ENCODE measurements around the gene KLK3.
"Not testable (repeated sequence)": the region's sequence is repeated elsewhere in the genome, so short reads cannot be mapped to it uniquely, and the experiment has no call there.

KLK3 gene

DNA sequence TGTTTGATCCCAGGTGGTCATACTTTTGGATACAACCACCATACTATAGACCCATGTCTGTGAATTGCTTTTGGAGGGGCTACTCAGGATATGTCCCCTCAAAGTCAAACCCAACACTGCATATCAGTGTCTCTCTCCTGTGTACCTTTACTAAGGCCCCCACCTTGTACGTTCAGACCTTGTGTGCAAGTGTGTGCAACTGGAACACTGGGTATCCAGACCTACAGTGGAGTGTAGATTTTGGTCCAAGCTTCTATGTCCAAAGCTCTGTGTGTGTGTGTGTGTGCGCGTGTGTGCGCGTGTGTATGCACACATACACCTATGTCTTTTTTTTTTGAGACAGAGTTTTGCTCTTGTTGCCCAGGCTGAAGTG, 36.5 kb downstream of the KLK3 start:
- TF ChIP-seq, protein P1, sequence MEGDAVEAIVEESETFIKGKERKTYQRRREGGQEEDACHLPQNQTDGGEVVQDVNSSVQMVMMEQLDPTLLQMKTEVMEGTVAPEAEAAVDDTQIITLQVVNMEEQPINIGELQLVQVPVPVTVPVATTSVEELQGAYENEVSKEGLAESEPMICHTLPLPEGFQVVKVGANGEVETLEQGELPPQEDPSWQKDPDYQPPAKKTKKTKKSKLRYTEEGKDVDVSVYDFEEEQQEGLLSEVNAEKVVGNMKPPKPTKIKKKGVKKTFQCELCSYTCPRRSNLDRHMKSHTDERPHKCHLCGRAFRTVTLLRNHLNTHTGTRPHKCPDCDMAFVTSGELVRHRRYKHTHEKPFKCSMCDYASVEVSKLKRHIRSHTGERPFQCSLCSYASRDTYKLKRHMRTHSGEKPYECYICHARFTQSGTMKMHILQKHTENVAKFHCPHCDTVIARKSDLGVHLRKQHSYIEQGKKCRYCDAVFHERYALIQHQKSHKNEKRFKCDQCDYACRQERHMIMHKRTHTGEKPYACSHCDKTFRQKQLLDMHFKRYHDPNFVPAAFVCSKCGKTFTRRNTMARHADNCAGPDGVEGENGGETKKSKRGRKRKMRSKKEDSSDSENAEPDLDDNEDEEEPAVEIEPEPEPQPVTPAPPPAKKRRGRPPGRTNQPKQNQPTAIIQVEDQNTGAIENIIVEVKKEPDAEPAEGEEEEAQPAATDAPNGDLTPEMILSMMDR (IDR thresholded peaks at IDR 0.05; ENCODE audit: borderline replicate concordance, insufficient read depth, low read depth, low read length), result no peak
- H3K4me3 ChIP-seq (ENCODE audit: low read depth, low read length), result no peak overlapping the region

DNA sequence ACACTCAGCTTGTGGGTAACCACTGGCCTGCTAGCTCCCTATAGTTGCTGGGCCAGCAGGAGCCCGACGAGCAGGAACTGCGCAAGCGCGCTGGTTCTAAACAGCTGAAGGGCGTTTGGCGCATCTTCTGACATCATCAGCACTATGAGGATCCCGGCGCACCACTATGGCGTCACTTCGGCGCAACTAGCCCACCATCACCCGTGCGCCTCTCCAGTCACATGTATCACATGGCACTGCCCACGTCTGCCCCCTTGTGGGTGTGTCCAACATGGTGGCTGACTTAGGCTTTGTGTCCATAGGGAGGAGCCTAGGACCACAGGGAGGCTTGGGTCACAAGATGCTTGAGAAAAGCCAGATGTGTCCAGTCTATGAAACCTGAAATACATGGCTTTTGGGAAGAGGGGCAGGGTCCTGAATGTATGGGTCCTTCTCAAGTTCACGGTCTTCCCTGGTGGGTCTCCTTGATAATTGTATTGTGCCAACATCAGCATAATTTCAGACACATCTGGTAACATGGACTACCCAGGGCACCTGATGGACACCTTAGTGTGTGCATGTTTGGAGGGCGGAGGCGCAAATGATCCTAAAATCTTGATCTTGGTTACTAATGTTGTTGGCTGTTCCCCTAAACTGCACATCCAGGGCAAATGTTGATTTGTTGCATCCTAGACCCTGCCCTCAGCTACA, 38.5 kb downstream of the KLK3 start:
- TF ChIP-seq, protein P1 (IDR thresholded peaks at IDR 0.05; ENCODE audit: borderline replicate concordance, insufficient read depth, low read depth, low read length), result no peak; the same call in 1 of the 2 replicates
- no peak overlapping the region for H3K4me3 ChIP-seq (ENCODE audit: low read depth, low read length)

DNA sequence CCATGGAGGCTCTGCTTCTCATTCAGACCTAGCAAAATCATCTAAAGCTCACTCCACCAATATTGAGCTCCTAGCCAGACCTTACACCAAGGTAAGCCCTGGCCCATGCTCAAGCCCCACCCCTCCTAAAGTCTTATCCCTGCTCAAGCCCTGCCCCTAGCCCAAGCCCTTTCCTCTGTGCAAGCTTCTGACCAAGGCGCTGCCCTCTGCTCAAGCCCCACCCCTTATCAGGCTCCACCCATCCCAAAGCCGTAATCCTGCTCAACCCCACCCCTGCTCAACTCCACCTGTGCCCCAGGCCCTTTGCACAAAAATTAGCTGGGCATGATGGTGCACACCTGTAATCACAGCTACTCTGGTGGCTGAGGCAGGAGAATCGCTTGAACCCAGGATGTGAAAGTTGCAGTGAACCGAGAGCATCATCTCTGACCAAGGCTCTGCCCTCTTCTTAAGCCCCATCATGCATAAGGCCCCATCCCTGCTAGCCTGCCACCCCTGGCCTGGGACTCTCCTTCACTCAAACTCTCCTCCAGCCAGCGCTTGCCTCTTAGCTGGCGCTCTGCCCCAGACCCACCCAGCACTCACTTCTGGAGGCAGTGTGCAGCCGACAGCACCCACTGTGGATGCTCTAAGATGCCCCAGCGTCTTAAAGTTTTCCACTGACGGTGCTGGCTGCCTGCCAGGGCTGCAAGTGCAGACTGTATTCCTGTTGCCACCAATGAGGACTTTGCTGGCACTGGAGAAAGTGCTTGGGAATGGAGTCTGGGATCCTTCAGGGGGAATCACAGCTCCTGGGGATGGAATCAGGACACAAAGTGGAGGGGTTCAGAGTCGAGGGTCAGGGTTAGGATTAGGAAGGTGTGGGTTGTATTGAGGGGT, 40.0 kb downstream of the KLK3 start:
- TF ChIP-seq, protein P1 (IDR thresholded peaks at IDR 0.05; ENCODE audit: borderline replicate concordance, insufficient read depth, low read depth, low read length), result no peak
- no peak overlapping the region for H3K4me3 ChIP-seq (ENCODE audit: low read depth, low read length)

DNA sequence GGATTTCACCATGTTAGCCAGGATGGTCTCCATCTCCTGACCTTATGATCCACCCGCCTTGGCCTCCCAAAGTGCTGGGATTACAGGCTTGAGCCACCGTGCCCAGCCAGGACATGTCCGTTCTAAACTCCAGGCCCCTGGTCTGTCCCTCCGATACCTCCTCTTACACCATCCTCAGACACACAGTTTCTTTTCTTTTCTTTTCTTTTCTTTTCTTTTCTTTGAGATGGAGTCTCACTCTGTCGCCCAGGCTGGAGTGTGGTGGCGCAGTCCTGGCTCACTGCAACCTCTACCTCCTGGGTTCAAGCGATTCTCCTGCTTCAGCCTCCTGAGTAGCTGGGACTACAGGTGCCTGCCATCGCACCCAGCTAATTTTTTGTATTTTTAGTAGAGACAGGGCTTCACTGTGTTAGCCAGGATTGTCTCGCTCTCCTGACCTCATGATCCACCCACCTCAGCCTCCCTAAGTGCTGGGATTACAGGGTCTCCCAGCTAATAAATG, 41.4 kb downstream of the KLK3 start:
- H3K4me3 ChIP-seq (ENCODE audit: low read depth, low read length), result not testable (repeated sequence)

DNA sequence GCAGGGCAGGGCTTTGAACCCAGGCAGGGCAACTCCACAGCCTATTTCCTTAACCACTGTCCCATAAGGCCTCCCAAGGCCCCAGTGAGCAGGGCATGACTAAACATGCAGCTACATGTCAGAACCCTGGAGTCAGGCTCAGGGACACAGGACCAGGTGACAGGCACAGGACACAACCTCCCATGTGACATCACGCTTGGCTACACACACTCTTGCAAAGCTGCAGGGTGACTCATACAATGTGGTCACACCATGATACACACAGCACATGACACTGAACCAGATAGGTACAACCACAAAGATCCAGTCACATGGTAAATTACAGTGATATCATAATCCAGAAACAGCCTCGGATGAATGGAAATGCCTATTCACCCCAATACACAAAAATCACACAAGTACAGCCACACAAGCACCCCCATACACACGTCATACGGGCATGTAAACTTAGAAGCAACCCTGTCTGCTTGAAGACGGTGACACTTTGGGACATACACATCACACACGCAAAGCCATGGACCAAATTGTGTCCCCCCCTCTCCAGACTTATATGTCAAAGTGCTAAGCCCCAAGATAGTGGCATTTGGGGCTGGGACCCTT, 42.0 kb downstream of the KLK3 start:
- TF ChIP-seq, protein P1 (IDR thresholded peaks at IDR 0.05; ENCODE audit: borderline replicate concordance, insufficient read depth, low read depth, low read length), result no peak
- H3K4me3 ChIP-seq (ENCODE audit: low read depth, low read length), result no peak overlapping the region

DNA sequence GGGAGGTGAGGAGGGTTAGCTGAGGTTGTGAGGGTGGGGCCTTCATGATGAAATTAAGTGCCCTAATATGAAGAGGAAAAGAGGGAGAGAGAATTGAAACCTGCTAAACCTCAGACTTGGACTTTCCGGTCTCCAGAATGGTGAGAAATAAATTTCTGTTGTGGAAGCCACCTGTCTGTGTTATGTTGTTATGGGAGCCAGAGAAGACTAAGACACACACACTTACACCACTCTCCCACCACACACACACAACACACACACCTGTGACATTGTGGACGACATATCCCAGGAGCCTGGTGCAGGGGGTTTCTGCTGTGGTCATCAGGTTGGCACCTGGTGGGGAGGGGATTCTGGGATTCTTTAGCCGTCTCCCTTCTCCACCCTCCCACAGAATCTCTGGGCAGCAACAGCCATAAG, 42.5 kb downstream of the KLK3 start:
- TF ChIP-seq, protein P1 (IDR thresholded peaks at IDR 0.05; ENCODE audit: borderline replicate concordance, insufficient read depth, low read depth, low read length), result no peak
- H3K4me3 ChIP-seq (ENCODE audit: low read depth, low read length), result no peak overlapping the region

DNA sequence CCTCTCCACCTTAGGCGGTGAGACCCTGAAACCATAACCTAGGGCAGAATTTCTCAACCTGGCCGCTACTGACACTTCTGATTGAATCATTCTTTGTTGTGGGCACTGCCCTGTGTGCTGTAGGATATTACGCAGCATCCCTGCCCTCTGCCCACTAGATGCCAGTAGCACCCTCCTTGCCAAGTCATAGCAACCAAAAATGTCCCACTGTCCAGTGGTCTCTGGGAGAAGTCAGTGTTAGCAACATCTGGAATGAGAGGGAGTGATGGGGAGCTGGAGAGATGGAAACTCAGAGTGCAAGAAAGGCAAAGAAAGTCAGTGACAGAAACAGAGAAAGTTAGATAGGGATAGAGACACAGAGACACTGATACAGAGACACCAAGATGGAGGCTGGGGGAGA, 42.9 kb downstream of the KLK3 start:
- H3K4me3 ChIP-seq (ENCODE audit: low read depth, low read length), result no peak overlapping the region
- TF ChIP-seq, protein P1 (IDR thresholded peaks at IDR 0.05; ENCODE audit: borderline replicate concordance, insufficient read depth, low read depth, low read length), result no peak

Measured in GM12875 (cell line).